SJCRH30 (cell line): ENCODE results near the gene ANKS1A. TPM values are rescaled to one million over a fixed set of nuclear protein-coding genes. Genes with fewer than 3 reads are reported as not detected.
"Not testable (repeated sequence)": the region's sequence is repeated elsewhere in the genome, so short reads cannot be mapped to it uniquely, and the experiment has no call there.

Source experiments
- DNase-seq, 2 experiments: peaks; one replicate each; pipeline ENCODE4 v3.0.0-alpha.2; 2015 to 2020
- H3K27ac ChIP-seq: fragments of 250-450 bp; sonication (Bioruptor Pico); 2 replicates; pipeline ENCODE4 v1.5.1; 2020; ENCODE audit warnings: mild to moderate bottlenecking, moderate library complexity
- H3K27me3 ChIP-seq: fragments of 250-450 bp; sonication (Bioruptor Pico); 2 replicates; pipeline ENCODE4 v1.5.1; 2020; ENCODE audit warnings: mild to moderate bottlenecking, moderate library complexity
- H3K36me3 ChIP-seq: fragments of 250-450 bp; sonication (Bioruptor Pico); 2 replicates; pipeline ENCODE4 v1.5.1; 2020; ENCODE audit warnings: mild to moderate bottlenecking, moderate library complexity
- H3K4me1 ChIP-seq: fragments of 250-450 bp; sonication (Bioruptor Pico); 2 replicates; pipeline ENCODE4 v1.5.1; 2020; ENCODE audit warnings: mild to moderate bottlenecking, moderate library complexity
- H3K4me3 ChIP-seq: fragments of 250-450 bp; sonication (Bioruptor Pico); 2 replicates; pipeline ENCODE4 v1.5.1; 2020; ENCODE audit warnings: mild to moderate bottlenecking, moderate library complexity
- H3K9me3 ChIP-seq: fragments of 250-450 bp; sonication (Bioruptor Pico); replicated peaks from 2 replicates; pipeline ENCODE4 v1.5.1; 2020; ENCODE audit warnings: mild to moderate bottlenecking, moderate library complexity
- total RNA-seq: library from RNA; depleted of rRNA; stranded (reverse); fragments of >200 nt; shearing (Covaris generic); gene quantifications from 2 replicates; pipeline ENCODE4 v1.2.3, GENCODE V29; 2014

The ANKS1A gene
- total RNA-seq, 1 experiment from 2014 or later: 18.2 TPM

DNA sequence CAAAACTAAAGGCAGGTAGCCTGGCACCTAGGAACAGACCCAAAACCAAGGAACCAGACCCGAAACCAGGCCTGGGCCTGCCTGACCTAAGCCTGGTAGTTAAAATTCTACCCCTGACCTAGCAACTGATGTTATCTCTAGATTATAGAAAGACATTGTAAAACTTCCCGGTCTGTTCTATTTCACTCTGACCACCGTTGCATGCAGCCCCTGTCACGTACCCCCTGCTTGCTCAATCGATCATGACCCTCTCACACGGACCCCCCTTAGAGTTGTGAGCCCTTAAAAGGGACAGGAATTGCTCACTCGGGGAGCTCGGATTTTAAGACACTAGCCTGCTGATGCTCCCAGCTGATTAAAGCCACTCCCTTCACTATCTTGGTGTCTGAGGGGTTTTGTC is 109.4 kb downstream of the ANKS1A start:
- not testable (repeated sequence) for H3K36me3 ChIP-seq, H3K4me3 ChIP-seq, H3K27ac ChIP-seq, DNase-seq, H3K4me1 ChIP-seq, H3K9me3 ChIP-seq, H3K27me3 ChIP-seq

DNA sequence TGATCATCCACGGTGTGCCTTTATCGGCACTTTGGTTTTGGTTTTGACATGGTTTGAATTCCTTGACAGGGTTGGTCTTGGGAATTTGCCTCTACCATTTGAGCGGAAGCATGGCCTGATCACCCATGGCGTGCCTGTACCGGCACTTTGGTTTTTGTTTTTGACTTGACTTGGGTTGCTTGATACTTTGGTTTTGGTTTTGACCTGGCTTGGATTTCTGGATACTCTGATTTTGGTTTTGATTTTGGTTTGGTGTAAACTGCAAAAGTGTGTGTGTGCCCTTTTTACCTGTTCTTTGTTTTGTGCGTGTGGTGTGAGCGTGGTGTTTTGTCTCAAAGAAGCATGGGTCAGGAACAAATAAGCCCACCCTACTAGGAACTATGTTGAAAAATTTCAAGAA is 110.1 kb downstream of the ANKS1A start:
- not testable (repeated sequence) for DNase-seq, H3K9me3 ChIP-seq, H3K4me1 ChIP-seq, H3K4me3 ChIP-seq, H3K36me3 ChIP-seq, H3K27ac ChIP-seq, H3K27me3 ChIP-seq

GRCh38 chr6:34999962-35000361 is 110.9 kb downstream of the ANKS1A start:
- not testable (repeated sequence) for H3K4me1 ChIP-seq, H3K27me3 ChIP-seq, H3K36me3 ChIP-seq, H3K9me3 ChIP-seq, H3K4me3 ChIP-seq, DNase-seq, H3K27ac ChIP-seq

- H3K27me3 ChIP-seq, H3K9me3 ChIP-seq, H3K4me3 ChIP-seq, H3K4me1 ChIP-seq, H3K36me3 ChIP-seq, H3K27ac ChIP-seq, DNase-seq: not testable (repeated sequence)
These were observed 112.3 kb downstream of the ANKS1A start for GRCh38 chr6:35001349-35001748.

- H3K4me3 ChIP-seq, DNase-seq, H3K27ac ChIP-seq, H3K27me3 ChIP-seq, H3K4me1 ChIP-seq, H3K36me3 ChIP-seq, H3K9me3 ChIP-seq: not testable (repeated sequence)
These were observed 115.0 kb downstream of the ANKS1A start for GRCh38 chr6:35003886-35004530.

- H3K4me3 ChIP-seq: no peak overlapping the region
- no peaks in the 10 kb centered on the region for H3K27me3 ChIP-seq
- DNase-seq: no peak
- no peaks in the 10 kb centered on the region for H3K9me3 ChIP-seq
- H3K36me3 ChIP-seq: no peaks in the 10 kb centered on the region
- H3K4me1 ChIP-seq: peaks cover 21% of the 10 kb centered on the region
- no peak overlapping the region for H3K27ac ChIP-seq
These were observed 118.0 kb downstream of the ANKS1A start for GRCh38 chr6:35007016-35007415.

GRCh38 chr6:35008858-35009257 is 119.8 kb downstream of the ANKS1A start:
- no peaks in the 10 kb centered on the region for H3K36me3 ChIP-seq
- no peak overlapping the region for H3K27ac ChIP-seq
- H3K9me3 ChIP-seq: no peaks in the 10 kb centered on the region
- DNase-seq: no peak
- peaks cover 32% of the 10 kb centered on the region for H3K4me1 ChIP-seq
- H3K27me3 ChIP-seq: no peaks in the 10 kb centered on the region
- no peak overlapping the region for H3K4me3 ChIP-seq

DNA sequence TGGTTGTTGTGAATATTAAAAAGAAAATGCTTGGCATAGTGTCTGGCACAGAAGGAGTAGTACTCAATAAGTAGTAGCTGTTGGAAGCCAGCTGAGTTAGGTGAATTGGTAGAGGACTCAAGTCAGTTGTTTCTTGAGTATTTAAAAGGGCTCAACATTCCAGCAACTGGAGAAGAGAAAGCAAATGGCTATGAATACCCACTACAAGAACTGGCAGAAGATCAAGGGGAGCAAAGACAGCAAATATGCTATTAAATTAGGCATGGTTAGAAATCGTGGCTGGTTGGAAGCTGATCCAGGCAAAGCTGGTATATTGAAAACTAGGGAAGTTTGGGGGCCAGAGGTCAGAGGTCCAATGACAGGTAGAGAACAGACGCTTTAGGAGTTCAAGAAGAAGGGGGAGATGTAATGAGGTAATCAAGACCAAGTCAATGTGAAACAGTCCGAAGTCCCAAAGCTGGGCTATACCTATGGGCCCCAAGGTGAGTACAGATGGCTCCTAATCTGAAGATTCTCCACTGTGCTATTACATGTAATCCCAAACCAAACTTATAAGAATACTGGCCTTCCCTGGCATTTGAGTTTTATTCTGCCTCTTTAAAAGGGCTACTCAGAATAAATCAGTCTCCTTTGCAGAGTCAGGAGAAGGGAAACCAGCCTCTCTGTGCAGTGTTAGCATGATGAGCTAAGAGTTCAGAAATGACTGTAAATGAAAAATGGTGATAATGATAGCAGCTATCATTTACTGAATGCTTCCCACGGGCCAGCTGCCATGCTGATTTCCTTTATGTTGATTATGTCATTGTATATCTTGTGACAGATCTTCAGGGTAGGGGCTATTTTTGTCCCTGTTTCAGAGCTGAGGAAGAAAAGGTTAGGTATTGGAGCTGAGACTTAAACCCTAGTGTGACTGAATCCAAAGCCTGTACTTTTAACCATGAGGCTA is 122.3 kb downstream of the ANKS1A start:
- H3K4me3 ChIP-seq: no peak overlapping the region
- no peaks in the 10 kb centered on the region for H3K36me3 ChIP-seq
- DNase-seq: peak; percentile 72 to 87
- H3K27ac ChIP-seq: peak overlapping the region; percentile 93
- peaks cover 57% of the 10 kb centered on the region for H3K4me1 ChIP-seq
- H3K27me3 ChIP-seq: no peaks in the 10 kb centered on the region
- no peaks in the 10 kb centered on the region for H3K9me3 ChIP-seq

DNA sequence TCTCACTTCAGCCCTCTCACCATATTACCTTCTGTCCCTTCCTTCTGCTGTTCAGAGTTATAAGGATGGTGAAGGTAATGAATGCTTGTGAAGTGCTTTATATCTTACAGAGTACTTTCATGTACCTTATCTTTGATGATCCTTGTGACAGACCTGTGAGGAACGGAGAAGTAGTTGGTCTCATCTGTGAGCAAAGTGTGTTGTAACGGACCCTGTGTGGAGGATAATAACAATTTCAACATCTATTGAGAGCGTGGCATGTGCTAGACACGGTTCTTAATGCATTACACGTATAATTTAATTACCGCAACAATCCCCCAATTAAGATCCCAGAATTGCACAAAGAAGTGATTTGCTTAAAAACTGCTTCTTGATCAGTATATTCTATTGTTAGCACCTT is 124.6 kb downstream of the ANKS1A start:
- H3K9me3 ChIP-seq: no peaks in the 10 kb centered on the region
- no peak for DNase-seq
- no peaks in the 10 kb centered on the region; the same call in 1 of the 2 replicates for H3K36me3 ChIP-seq
- peaks cover 59% of the 10 kb centered on the region for H3K4me1 ChIP-seq
- H3K4me3 ChIP-seq: no peak overlapping the region
- peak overlapping the region; percentile 62; the same call in 1 of the 2 replicates for H3K27ac ChIP-seq
- H3K27me3 ChIP-seq: no peaks in the 10 kb centered on the region

DNA sequence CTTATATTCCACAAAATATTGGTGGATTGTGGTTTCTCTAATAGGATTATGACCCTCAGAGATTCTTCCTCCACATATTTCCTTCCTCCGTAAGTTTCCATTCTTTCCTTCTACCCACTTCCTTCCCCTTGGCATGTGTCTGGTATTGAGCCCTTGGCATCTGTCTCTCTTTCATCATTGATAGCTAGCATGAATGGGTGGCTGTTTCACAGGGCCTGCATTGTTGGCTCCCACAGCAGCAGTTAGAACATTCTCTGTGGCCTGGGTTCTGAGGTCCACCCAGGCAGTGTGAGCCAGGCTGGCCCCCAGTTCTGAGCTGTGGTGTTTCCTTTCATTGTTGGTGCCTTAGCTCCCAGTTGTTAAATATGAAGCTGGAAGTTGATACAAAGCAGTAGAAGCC is 125.3 kb downstream of the ANKS1A start:
- Histone ChIP-seq H3K27ac (peak overlapping the region; percentile 62), H3K9me3 (no peaks in the 10 kb centered on the region), H3K4me3 (no peak overlapping the region), H3K27me3 (no peaks in the 10 kb centered on the region), H3K36me3 (peaks cover 4% of the 10 kb centered on the region; the same call in 1 of the 2 replicates), H3K4me1 (peaks cover 66% of the 10 kb centered on the region)
- DNase-seq: peak in 1 of 2 experiments; percentile 37

GRCh38 chr6:35014786-35015185 is 125.7 kb downstream of the ANKS1A start:
- Histone ChIP-seq H3K27ac (peak overlapping the region; percentile 62), H3K9me3 (no peaks in the 10 kb centered on the region), H3K36me3 (peaks cover 4% of the 10 kb centered on the region; the same call in 1 of the 2 replicates), H3K27me3 (no peaks in the 10 kb centered on the region), H3K4me1 (peaks cover 69% of the 10 kb centered on the region), H3K4me3 (no peak overlapping the region)
- DNase-seq: peak; percentile 57 to 64

GRCh38 chr6:35015476-35015875 is 126.4 kb downstream of the ANKS1A start:
- Histone ChIP-seq H3K4me1 (peaks cover 64% of the 10 kb centered on the region), H3K4me3 (no peak overlapping the region), H3K27me3 (no peaks in the 10 kb centered on the region), H3K27ac (peak overlapping the region; percentile 80; the same call in 1 of the 2 replicates), H3K9me3 (no peaks in the 10 kb centered on the region), H3K36me3 (peaks cover 4% of the 10 kb centered on the region; the same call in 1 of the 2 replicates)
- DNase-seq: peak in 1 of 2 experiments; percentile 6

DNA sequence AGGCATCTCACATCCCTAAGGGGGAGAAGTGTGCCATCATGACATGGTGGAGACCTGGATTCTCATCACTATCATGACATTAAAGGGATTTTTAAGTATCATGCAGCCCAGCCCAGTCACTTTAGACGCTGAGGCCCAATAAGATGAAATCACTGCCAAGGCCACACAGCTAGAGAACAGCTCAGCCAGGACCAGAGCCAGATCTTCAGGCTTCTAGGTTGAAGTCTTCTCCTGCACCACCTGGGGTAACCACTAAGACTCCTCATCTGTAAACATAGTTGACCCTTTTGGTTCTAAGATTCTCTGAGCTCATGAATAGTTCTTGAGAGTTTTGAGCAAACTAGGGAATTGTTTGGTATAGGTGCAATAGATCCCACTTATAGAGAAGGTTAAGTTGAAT is 126.9 kb downstream of the ANKS1A start:
- peaks cover 4% of the 10 kb centered on the region; the same call in 1 of the 2 replicates for H3K36me3 ChIP-seq
- DNase-seq: no peak
- H3K9me3 ChIP-seq: no peaks in the 10 kb centered on the region

DNA sequence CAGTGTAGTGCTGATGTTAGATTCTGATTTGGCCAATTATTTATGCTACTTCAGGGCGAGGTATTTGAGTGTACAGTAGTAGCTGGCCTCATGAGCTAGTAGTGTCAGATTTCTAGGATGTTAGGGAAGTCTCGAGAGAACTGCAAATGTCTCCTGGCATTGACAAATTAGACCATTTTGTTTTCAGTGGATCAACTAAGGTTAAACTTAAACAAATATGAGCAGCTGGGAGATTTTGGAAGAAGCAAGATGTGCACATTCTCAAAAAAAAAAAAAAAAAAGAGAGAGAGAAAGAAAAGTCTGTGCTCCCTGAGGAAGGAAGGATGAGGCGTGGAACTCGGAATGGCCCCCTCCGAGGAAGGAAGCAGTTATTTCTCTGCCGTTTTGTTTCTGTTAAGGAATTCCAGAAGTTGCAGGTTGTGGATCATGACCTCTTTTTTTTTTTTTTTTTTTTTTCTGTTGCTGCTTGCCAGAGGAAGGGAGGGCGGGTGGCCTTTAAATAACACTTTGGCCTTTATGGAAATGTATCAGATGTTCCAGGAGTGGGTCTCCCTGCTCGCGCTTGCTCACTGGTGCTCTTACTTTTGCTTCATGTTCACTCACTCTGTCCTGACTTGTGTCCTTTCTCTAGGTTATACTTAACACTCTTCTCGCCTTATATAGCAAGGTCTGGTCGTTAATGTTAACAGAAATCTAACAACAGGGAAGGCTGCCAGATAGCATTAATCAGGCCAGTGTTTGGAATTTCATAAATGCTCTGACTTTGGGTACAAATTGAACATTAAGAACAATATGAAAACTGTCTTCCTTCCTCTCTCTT is 127.7 kb downstream of the ANKS1A start:
- H3K4me3 ChIP-seq: peak overlapping the region; percentile 60
- H3K4me1 ChIP-seq: peaks cover 52% of the 10 kb centered on the region
- H3K27ac ChIP-seq: peak overlapping the region; percentile 80
- H3K36me3 ChIP-seq: peaks cover 4% of the 10 kb centered on the region; the same call in 1 of the 2 replicates
- no peaks in the 10 kb centered on the region for H3K27me3 ChIP-seq
- no peaks in the 10 kb centered on the region for H3K9me3 ChIP-seq
- DNase-seq: peak; percentile 53 to 86

More for the DNA sequence above, 126.9 kb downstream of the ANKS1A start:
- peaks cover 59% of the 10 kb centered on the region for H3K4me1 ChIP-seq
- H3K27me3 ChIP-seq: no peaks in the 10 kb centered on the region
- H3K4me3 ChIP-seq: no peak overlapping the region; the same call in 1 of the 2 replicates
- peak overlapping the region; percentile 80 for H3K27ac ChIP-seq
